Measurements from ENCODE around the gene TNRC18. TPM values are rescaled to one million over a fixed set of nuclear protein-coding genes. Genes with fewer than 3 reads are reported as not detected.

TNRC18 gene
- total and polyA plus RNA-seq, 2 donors (not counting 3 experiments of a cell fraction or from before 2014, with no cell fraction given): 14.8 to 64.6 TPM

DNA sequence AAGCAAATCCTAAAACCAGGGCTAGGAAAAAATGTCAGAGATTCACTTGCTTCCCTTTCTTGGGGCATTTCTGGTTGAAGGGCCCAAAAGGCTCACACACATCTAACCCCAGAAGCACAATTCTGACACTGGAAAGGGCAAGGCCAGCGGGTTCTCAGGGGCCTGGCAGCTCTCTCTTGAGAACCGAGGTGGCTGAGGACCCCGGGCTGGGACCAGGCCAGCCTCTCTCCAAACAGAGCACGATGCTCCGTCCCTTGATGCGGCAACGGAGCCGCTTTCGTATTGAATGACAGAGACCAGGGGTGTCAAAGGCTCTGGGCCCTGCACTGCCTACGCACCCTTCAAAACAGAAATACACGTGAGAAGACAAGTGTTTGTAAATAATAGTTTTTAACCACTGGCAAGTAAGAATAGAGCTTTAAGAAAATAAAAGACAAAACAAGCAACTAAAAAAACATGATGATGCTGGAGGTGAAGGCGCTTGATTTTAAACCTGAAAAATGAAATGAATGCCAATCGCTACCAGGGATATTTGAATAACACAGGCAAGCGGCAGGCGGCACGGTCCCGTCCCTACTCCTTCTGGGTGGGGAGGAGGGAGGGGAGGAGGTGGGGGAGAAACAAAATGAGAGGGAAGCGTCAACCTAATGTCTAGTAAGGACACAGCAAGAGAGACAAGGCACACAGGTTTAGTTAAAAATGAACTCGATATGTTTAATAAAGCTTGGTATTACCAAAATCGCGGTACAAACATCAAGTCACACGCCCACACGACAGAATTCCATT is 72.8 kb downstream of the TNRC18 start:
- Histone ChIP-seq H3K9me3 (replicated peaks; ENCODE audit: control insufficient read depth, insufficient read depth, low read length) (no peaks in the 10 kb centered on the region), H3K4me2 (ENCODE audit: insufficient read depth, low read length) (no peak overlapping the region), H3K4me1 (ENCODE audit: control insufficient read depth, extremely low read depth, insufficient read depth, low read length) (no peaks in the 10 kb centered on the region), H2AFZ (ENCODE audit: low read depth, low read length) (no peak overlapping the region), H3K9ac (replicated peaks; ENCODE audit: extremely low read depth, insufficient read depth, low read length) (no peak overlapping the region), H3K36me3 (ENCODE audit: control insufficient read depth in 2 of 2, extremely low read depth in 1 of 2, insufficient read depth in 2 of 2, low read length in 2 of 2) (peaks cover 0 to 30% of the 10 kb centered on the region in 2 experiments), H3K79me2 (ENCODE audit: control insufficient read depth, insufficient read depth, low read length) (peaks cover 12% of the 10 kb centered on the region), H3K27ac (ENCODE audit: insufficient read depth, low read depth, low read length) (no peak overlapping the region), H3K9me1 (replicated peaks; ENCODE audit: control insufficient read depth, extremely low read depth, insufficient read depth, low read length) (no peaks in the 10 kb centered on the region), H4K20me1 (replicated peaks; ENCODE audit: control insufficient read depth, extremely low read depth, insufficient read depth, low read length) (no peaks in the 10 kb centered on the region), H3K27me3 (ENCODE audit: control insufficient read depth in 2 of 2, insufficient read depth in 2 of 2, low read length in 2 of 2) (no peaks in the 10 kb centered on the region), H3K4me3 (replicated peaks in 1 of 3; ENCODE audit: insufficient read depth in 1 of 3, low read depth in 1 of 3, low read length in 3 of 3) (no peak overlapping the region)
- DNase-seq (ENCODE audit: low read depth, low spot score) (no peak), FAIRE-seq (no peak)
- CTCF ChIA-PET: interaction anchor here (2.0 kb wide), 1 partner anchor 15 kb away, joined by 5 read pairs; no protein-coding TSS in a partner anchor
- no TSS peak for BruUV-seq (replicated peaks)
- POLR2A ChIA-PET: no interaction called here
- intact Hi-C loops (cut with micrococcal nuclease): no loop called here
- no peak for TF ChIP-seq JUN (IDR thresholded peaks at IDR 0.05; ENCODE audit: borderline replicate concordance, insufficient read depth, insufficient read length, low read depth)
- TF ChIP-seq, protein P1, sequence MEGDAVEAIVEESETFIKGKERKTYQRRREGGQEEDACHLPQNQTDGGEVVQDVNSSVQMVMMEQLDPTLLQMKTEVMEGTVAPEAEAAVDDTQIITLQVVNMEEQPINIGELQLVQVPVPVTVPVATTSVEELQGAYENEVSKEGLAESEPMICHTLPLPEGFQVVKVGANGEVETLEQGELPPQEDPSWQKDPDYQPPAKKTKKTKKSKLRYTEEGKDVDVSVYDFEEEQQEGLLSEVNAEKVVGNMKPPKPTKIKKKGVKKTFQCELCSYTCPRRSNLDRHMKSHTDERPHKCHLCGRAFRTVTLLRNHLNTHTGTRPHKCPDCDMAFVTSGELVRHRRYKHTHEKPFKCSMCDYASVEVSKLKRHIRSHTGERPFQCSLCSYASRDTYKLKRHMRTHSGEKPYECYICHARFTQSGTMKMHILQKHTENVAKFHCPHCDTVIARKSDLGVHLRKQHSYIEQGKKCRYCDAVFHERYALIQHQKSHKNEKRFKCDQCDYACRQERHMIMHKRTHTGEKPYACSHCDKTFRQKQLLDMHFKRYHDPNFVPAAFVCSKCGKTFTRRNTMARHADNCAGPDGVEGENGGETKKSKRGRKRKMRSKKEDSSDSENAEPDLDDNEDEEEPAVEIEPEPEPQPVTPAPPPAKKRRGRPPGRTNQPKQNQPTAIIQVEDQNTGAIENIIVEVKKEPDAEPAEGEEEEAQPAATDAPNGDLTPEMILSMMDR (IDR thresholded peaks at IDR 0.05; ENCODE audit: extremely low read depth in 1 of 2, insufficient read depth in 1 of 2, low read depth in 1 of 2, low read length in 2 of 2): no peak
- dilution Hi-C loops (cut with MboI; ENCODE audit: extremely low pct_ligation_motif_present, low sequenced_read_pairs): no loop called here

DNA sequence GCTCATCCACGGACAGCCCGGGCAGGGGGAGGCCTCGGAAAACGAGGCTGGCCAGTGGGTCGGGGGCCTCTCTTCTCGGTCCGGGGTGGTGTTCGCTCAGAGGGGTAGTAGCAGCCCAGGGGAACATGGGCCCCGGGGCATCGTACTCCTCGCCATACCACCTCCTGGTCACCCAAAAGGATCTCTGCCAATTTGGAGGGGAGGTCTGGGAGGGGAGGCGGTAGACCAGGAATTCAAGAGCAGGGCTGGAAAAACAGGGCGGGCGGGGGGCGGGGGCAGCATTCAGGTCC is 73.5 kb downstream of the TNRC18 start:
- H3K4me2 ChIP-seq (ENCODE audit: insufficient read depth, low read length): no peak overlapping the region
- H2AFZ ChIP-seq (ENCODE audit: low read depth, low read length): no peak overlapping the region
- H3K79me2 ChIP-seq (ENCODE audit: control insufficient read depth, insufficient read depth, low read length): peaks cover 10% of the 10 kb centered on the region
- TF ChIP-seq POLR2A (IDR thresholded peaks at IDR 0.05; ENCODE audit: low read depth, low read length) (no peak), FOS (IDR thresholded peaks at IDR 0.05; ENCODE audit: borderline replicate concordance, insufficient read depth, low read length) (no peak), JUN (IDR thresholded peaks at IDR 0.05; ENCODE audit: borderline replicate concordance, insufficient read depth, insufficient read length, low read depth) (no peak), EZH2 (IDR thresholded peaks at IDR 0.05; ENCODE audit: borderline replicate concordance, low read depth, low read length, severe bottlenecking) (no peak), MYC (IDR thresholded peaks at IDR 0.05; ENCODE audit: low read depth, low read length) (no peak), GATA2 (IDR thresholded peaks at IDR 0.05; ENCODE audit: insufficient read depth, insufficient read length, low read depth, low read length) (no peak), POLR2AphosphoS5 (IDR thresholded peaks at IDR 0.05; ENCODE audit: insufficient read depth, low read depth, low read length) (no peak)
- TF ChIP-seq, protein P2, sequence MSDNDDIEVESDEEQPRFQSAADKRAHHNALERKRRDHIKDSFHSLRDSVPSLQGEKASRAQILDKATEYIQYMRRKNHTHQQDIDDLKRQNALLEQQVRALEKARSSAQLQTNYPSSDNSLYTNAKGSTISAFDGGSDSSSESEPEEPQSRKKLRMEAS (IDR thresholded peaks at IDR 0.05; ENCODE audit: insufficient read depth, insufficient read length): no peak
- TF ChIP-seq, protein P1 (IDR thresholded peaks at IDR 0.05; ENCODE audit: extremely low read depth in 1 of 2, insufficient read depth in 1 of 2, low read depth in 1 of 2, low read length in 2 of 2): no peak
- ChIA-PET POLR2A (no interaction called here), CTCF (interaction anchor here (0.7 to 2.0 kb wide), 2 partner anchors 16 to 110 kb away, joined by 3 to 5 read pairs; no protein-coding TSS in a partner anchor)
- dilution Hi-C loops (cut with MboI; ENCODE audit: extremely low pct_ligation_motif_present, low sequenced_read_pairs) (no loop called here), intact Hi-C loops (cut with micrococcal nuclease) (no loop called here)
- H3K9me1 ChIP-seq (replicated peaks; ENCODE audit: control insufficient read depth, extremely low read depth, insufficient read depth, low read length): no peaks in the 10 kb centered on the region
- no peak overlapping the region for H3K27ac ChIP-seq (ENCODE audit: insufficient read depth, low read depth, low read length)
- peaks cover 0 to 34% of the 10 kb centered on the region in 2 experiments for H3K36me3 ChIP-seq (ENCODE audit: control insufficient read depth in 2 of 2, extremely low read depth in 1 of 2, insufficient read depth in 2 of 2, low read length in 2 of 2)
- no peaks in the 10 kb centered on the region for H3K27me3 ChIP-seq (ENCODE audit: control insufficient read depth in 2 of 2, insufficient read depth in 2 of 2, low read length in 2 of 2)
- no TSS peak for BruUV-seq (replicated peaks)
- H3K9me3 ChIP-seq (replicated peaks; ENCODE audit: control insufficient read depth, insufficient read depth, low read length): no peaks in the 10 kb centered on the region
- DNase-seq (ENCODE audit: low read depth, low spot score): no peak
- H3K4me1 ChIP-seq (ENCODE audit: control insufficient read depth, extremely low read depth, insufficient read depth, low read length): no peaks in the 10 kb centered on the region
- H3K4me3 ChIP-seq (replicated peaks in 1 of 3; ENCODE audit: insufficient read depth in 1 of 3, low read depth in 1 of 3, low read length in 3 of 3): no peak overlapping the region
- H3K9ac ChIP-seq (replicated peaks; ENCODE audit: extremely low read depth, insufficient read depth, low read length): no peak overlapping the region
- FAIRE-seq: no peak
- no peaks in the 10 kb centered on the region for H4K20me1 ChIP-seq (replicated peaks; ENCODE audit: control insufficient read depth, extremely low read depth, insufficient read depth, low read length)
